Activated CD8-positive, alpha-beta memory T cell treated with anti-CD3 and anti-CD28 coated beads, Interleukin-2, amount 50 U/mL, for 1 hour (primary cell): Measurements from ENCODE around the gene PRKAG1.
A peak's percentile ranks its signal among the peaks of the same experiment; 100 is the strongest.
"Not testable (repeated sequence)": the region's sequence is repeated elsewhere in the genome, so short reads cannot be mapped to it uniquely, and the experiment has no call there.

Source experiments
- DNase-seq: peaks from one replicate; pipeline ENCODE4 v3.0.0-alpha.2; 2020; ENCODE audit errors: extremely low read depth

Gene PRKAG1

DNA sequence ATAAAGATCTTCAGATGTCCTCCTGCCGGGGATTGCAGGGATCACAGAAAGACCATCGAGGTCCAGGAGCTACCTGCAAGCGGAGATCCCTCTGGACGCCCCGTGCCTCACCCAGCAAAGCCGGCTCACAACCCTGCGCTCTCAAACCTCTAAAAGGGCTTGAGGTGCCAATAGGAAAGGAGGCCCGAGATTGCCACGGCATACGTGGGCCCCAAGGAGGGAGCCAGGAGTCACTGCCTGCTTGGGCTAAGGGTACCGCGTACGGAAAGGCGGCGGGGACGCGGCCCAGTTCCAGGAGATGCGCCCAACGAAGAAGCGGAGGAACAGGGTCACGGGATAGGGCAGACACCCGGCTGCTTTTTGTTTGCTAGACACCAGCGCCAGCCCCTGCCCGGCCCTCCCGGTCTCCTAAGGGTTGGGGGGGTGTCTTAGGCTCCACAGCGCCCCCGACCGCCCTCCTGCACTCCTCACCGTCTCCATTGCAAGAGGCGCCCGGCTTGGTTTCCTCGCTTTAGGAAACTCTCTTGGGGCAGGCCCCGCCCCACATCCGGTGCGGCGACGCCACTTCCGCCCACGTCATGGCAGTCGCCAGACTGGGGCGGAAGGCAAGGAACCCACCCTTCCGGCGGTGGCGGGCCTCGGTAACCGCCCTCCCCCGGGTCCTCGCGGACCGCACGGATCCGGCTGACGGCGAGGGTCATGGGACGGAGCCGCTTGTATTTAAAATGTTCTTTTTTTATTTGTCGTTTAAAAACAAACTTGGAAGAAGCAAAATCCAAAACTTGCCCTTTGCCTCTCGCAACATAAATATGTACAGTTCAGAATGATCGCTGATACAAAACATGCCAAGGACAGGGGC is at the start of gene PRKAG1:
TSS of gene PRKAG1 (minus strand) at position 516 of the 859 bp plus-strand sequence. CDS start at position 480, 36 bp downstream.
- peak; percentile 93 for DNase-seq

- DNase-seq: no peak
These were observed 47.5 kb upstream of the PRKAG1 start for GRCh38 chr12:49066120-49066519.

GRCh38 chr12:49064767-49065152 is 46.2 kb upstream of the PRKAG1 start:
- no peak for DNase-seq

- DNase-seq: not testable (repeated sequence)
These were observed 43.3 kb upstream of the PRKAG1 start for GRCh38 chr12:49061916-49062315.

DNA sequence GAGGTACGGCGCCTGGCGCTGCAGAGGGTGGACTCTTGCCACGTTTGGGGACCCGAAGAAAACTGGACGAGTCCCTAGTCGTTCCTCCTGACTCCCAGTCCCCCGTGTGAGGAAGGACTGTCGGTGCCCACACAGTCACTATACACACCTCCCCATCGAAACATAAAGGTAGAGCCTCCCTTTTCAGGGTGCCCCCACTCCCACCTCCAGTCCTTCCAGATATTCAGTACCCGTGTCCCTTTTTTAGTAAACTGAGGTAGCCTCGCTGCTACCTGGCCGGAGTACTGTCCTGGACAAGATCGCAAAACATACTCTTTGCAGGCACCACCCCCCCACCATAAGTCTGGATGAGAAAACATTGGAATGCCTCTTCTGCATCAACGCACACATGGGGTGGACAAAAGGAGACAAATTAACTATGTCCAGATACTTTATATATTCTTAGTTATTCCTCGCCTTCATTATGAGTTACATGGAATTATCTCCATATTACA is 42.6 kb upstream of the PRKAG1 start:
- DNase-seq: no peak

DNA sequence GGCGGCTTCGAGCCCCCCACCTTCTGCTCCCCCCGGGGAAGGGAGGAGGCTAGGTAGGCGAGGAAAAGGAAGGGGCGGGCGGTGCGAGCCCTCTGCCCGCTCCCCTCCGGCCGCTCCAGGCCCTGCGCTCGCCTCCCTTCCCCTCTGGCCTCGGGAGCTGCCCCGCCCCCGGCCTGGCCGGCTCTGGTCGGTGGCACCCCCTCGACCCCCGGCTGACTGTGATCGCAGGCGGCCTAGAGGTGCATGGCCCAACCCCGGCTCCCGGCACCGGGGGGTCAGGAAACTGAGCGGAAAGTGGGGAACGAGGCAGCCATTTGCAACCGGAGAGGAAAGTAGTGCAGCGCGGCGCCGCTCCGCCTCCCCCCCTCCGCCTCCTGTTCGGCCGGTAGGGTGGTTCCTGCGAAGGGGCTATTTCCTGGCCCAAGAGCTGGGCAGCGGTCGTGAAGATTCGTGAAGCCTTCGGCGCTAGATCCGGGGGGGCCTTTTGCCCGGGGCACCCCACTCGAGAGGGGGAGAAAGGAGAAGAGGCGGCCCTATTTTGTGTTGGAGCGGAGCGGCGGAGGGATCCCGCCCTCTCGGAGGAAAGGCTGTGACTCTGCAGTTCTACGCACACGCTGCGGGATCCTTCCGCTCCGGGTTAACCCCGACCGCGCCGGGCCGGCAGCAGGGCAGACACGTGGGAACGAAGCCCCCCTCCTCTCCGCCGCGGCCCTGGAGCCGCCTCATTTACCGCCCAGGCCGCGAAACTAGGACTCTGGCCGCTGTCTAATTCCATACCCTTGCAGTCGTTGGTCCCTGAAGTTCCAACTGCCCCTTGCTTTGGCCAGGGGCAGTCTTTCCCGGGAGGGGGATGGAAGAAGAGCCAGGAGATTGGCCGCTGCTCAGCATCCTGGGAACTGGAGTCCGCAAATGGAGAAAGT is 41.9 kb upstream of the PRKAG1 start, which contains the start of gene KMT2D:
TSS of gene KMT2D (minus strand) at position 558 of the 920 bp plus-strand sequence. CDS start 5,470 bp downstream, outside the sequence.
- DNase-seq: peak; percentile 76

GRCh38 chr12:49059299-49060171 is 41.0 kb upstream of the PRKAG1 start:
- no peak for DNase-seq

GRCh38 chr12:49059045-49059298 is 40.4 kb upstream of the PRKAG1 start:
- DNase-seq: no peak

DNA sequence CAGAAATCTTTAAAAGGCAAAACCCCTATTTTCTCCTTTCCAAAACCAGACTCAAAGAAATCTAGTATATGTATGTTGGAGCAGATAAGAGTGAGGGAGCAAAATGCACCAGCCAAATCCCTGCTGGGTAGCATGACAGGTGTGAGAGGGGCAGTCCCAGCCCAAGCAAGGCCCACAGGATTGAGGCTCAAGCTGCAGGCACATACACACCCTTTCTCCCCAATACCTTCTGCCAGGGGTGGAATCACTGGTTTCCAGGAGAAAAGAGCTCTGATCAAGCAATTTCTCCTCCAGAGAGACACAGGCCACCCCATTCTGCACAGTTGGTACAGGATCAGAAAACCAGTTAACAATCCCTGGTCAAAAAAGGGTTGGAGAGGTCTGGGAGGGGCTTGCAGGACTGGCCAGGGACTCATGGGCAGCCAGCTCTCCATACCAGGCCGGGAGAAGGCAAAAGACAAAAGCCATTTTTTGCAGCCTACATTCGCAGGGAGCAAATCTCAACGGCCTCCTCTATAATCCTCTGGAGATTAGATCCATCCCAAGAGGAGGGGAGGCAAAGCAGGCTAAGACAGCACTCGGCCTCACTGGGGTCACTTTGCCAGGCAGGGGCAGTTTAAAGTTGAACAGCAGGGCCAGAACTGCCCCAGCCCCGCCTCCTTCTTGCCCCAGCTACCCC is 39.9 kb upstream of the PRKAG1 start:
- DNase-seq: no peak

DNA sequence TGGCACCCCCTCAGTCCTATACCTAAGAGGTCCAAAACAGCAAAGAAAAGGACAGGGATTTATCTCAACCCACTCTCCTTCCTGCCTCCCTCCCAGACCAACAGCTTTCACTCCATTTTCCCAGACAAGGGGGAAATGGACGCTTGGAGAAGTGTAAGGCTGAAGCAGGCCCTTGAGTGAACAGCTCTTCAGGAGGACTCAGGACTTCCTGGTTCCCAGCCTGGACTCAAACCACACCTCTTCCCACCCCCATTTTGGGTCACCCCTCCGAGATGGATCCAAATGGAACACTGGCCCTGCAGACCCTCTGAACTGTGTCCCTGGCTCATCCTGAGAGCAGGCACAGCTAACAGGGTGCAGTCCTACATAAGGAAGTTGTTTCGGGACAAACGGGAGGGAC is 39.3 kb upstream of the PRKAG1 start:
- no peak for DNase-seq

DNA sequence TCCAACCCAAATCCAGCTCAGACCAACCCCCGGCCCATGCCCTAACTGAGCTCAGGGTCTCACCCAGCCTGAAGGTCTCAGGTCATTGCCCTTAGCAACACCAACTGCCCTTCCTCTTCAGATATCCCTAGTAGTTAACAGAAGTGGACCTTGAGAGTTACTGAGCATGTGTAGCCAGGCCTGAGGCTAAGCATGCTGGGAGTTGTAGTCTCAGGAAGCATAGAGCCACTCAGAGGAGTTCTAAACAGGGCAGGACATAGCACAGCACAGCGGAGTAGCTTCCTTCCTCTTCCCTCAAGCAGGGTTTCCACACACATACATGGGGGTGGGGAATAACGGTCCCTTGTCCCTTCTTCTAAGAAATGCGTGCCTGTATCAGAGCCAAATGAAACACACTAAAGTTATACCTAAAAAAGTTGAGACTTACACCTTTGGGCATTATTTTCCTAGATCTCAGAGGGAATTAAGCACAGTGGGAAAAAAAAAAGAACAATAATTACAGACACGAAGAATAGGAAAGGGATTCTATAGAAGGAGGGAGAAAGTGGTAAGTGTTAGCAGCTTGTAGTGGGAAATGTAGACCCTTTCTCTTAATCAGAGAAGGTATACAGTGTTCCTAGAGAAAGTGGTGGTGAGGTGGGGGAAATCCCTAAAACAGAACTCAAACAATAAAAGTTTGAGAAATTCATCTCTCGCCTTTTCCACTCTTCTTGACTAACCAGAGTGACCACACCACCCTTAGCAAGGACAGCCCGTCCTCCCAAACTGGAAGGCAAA is 37.6 kb upstream of the PRKAG1 start:
- no peak for DNase-seq

DNA sequence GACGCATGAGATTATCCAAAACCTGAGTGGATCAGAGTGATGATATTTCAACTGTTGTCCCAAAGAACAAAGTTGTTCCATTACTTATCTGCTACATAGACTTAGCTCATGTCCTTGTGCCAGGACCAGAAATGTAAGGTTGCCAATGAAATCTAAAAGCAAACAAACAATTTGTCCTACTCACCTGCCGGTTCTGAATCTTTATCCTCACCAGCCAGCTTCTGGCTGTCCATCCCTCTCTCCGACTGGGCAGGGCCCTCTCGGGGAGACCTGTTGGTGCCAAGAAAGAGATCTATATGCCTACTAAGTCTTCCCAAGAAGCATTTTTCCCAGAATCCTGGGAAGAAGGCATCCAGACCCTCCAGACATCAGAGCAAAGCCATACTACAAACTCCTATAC is 36.5 kb upstream of the PRKAG1 start:
- no peak for DNase-seq

- no peak for DNase-seq
These were observed 35.9 kb upstream of the PRKAG1 start for GRCh38 chr12:49054524-49054923.

DNA sequence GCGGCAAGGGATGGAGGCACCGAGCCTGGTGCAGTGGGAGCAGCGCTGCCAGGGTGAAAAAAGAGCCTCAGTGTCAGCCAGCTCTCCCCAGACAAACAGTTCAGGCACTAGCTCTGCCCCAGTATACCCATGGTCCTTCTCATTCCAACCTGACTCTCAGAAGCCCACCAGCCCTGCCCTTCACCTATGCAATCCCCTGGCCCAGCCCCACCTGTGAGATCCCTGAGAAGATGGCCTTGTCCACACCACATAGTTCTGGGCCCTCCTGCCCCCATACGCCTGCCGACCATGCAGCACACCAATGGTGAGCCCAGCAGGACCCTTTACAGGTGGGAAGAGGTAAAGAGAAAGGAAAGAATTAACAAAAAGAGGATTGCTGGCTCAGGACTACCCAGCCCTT is 35.5 kb upstream of the PRKAG1 start:
- no peak for DNase-seq

DNA sequence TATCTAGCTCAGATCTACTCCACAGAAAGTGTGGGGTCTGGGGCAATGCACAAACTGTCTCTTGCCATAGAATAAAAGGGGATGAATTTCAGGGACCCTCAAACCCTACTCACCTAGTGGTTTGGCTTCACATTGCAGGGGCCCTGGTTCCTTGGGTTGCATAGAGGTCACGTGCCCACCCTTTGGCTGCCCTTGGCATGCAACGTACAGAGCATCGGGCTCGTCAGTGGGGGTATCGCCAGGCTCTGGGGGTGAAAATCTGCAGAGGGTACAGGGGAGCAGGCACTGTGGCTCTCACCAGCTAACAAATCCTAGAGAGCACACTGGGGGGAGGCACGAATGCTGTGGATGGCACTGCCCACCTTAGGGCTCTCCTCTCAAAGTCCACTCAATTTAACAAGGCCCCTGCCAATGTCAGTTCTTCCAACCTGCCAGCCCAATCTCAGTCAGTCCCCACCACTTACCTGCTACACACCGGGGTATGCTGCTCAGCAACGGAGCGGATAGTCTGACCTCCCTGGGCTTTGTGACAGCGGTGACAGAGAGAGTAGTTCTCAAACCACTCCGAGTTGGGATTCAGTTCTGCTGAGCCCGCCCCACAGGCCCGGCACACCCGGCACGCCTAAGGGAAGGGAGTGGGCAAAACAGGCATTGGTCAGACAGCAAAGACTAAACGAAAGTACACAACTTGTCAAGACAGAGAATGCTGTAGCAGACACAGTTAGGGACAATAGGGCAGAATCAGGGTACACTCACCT is 34.1 kb upstream of the PRKAG1 start:
- no peak for DNase-seq

- no peak for DNase-seq
These were observed 33.3 kb upstream of the PRKAG1 start for GRCh38 chr12:49051777-49052438.

DNA sequence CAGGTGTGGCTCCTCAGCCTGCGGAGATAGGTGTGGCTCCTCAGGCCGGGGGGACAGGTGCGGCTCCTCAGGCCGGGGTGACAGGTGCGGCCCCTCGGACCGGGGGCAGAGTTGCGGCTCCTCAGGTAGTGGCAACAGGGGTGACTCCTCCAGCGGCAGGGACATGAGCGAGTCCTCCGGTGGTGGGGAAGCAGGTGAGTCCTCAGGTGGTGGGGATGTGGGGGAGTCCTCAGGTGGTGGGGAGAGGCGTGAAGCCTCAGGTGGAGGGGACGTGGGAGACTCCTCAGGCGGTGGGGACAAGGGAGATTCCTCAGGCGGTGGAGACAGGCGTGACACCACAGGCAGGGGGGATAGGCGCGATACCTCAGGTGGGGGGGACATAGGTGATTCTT is 32.8 kb upstream of the PRKAG1 start:
- no peak for DNase-seq

DNA sequence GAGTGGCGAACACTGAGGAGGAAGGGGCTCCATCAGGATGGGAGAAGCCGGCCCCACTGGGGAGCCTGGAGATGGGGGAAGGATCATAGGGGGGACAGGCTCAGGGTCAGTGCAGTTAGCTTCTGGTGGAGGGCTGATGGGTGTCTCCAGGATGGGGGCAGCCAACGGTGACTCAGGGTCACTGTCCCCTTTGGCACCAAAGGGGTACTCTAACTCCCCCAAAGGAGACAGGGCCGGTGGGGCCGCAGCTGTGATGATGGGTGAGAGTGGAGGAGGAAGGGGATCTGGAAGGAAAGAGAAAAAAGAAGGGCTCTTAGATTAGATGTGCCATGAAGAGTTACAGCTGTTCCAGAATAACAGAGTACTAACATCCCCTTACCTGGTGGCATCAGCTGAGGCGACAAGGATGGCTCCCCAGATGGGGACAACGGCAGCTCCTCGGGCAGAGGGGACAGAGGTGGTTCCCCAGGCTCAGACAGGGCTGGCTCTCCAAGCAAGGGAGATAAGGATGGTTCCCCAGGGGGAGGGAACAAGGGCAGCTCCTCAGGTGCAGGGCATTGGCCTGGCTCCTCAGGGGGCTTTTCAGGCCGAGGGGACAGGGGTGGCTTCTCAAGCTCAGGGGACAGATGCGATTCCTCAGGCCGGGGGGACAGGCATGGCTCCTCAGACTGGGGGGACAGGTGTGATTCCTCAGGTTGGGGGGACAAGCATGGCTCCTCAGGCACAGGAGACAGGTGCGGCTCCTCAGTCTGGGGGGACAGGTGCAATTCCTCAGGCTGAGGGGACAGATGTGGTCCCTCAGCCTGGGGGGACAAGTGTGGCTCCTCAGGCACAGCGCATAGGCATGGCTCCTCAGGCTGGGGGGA is 32.2 kb upstream of the PRKAG1 start:
- no peak for DNase-seq
